ENCODE measurements around the gene MYOCD.

MYOCD gene

GRCh38 chr17:12709063-12709462, 43.4 kb downstream of the MYOCD start:
- DNase-seq (ENCODE audit: low read depth in 2 of 2) = no peak

- no peak for DNase-seq (ENCODE audit: low read depth in 2 of 2)
Measured at GRCh38 chr17:12712415-12712814, 46.7 kb downstream of the MYOCD start.

GRCh38 chr17:12712941-12713340, 47.3 kb downstream of the MYOCD start:
- DNase-seq (ENCODE audit: low read depth in 2 of 2) = no peak

- DNase-seq (ENCODE audit: low read depth in 2 of 2) = no peak
Measured at GRCh38 chr17:12719948-12720347, 54.3 kb downstream of the MYOCD start.

- DNase-seq (ENCODE audit: low read depth in 2 of 2) = no peak
Measured at GRCh38 chr17:12721581-12721980, 55.9 kb downstream of the MYOCD start.

- no peak for DNase-seq (ENCODE audit: low read depth in 2 of 2)
Measured at GRCh38 chr17:12722282-12722681, 56.6 kb downstream of the MYOCD start.

GRCh38 chr17:12726131-12726530, 60.4 kb downstream of the MYOCD start:
- no peak for DNase-seq (ENCODE audit: low read depth in 2 of 2)

- no peak for DNase-seq (ENCODE audit: low read depth in 2 of 2)
Measured at GRCh38 chr17:12727076-12727760, 61.5 kb downstream of the MYOCD start.

- DNase-seq (ENCODE audit: low read depth in 2 of 2) = no peak
Measured at GRCh38 chr17:12727881-12728280, 62.2 kb downstream of the MYOCD start.

- no peak for DNase-seq (ENCODE audit: low read depth in 2 of 2)
Measured at GRCh38 chr17:12729086-12729485, 63.4 kb downstream of the MYOCD start.

GRCh38 chr17:12730421-12730820, 64.7 kb downstream of the MYOCD start:
- no peak for DNase-seq (ENCODE audit: low read depth in 2 of 2)

- DNase-seq (ENCODE audit: low read depth in 2 of 2) = no peak
Measured at GRCh38 chr17:12730931-12731521, 65.3 kb downstream of the MYOCD start.

GRCh38 chr17:12731839-12732238, 66.1 kb downstream of the MYOCD start:
- no peak for DNase-seq (ENCODE audit: low read depth in 2 of 2)

GRCh38 chr17:12732366-12732765, 66.7 kb downstream of the MYOCD start:
- no peak for DNase-seq (ENCODE audit: low read depth in 2 of 2)

- no peak for DNase-seq (ENCODE audit: low read depth in 2 of 2)
Measured at GRCh38 chr17:12734926-12735325, 69.2 kb downstream of the MYOCD start.

GRCh38 chr17:12735517-12735916, 69.8 kb downstream of the MYOCD start:
- DNase-seq (ENCODE audit: low read depth in 2 of 2) = no peak

- DNase-seq (ENCODE audit: low read depth in 2 of 2) = no peak
Measured at GRCh38 chr17:12736526-12736925, 70.8 kb downstream of the MYOCD start.

- DNase-seq (ENCODE audit: low read depth in 2 of 2) = no peak
Measured at GRCh38 chr17:12737740-12738469, 72.2 kb downstream of the MYOCD start.

- DNase-seq (ENCODE audit: low read depth in 2 of 2) = no peak
Measured at GRCh38 chr17:12738624-12739023, 72.9 kb downstream of the MYOCD start.

- DNase-seq (ENCODE audit: low read depth in 2 of 2) = no peak
Measured at GRCh38 chr17:12739500-12739899, 73.8 kb downstream of the MYOCD start.

- DNase-seq (ENCODE audit: low read depth in 2 of 2) = no peak
Measured at GRCh38 chr17:12743046-12743445, 77.4 kb downstream of the MYOCD start.

- no peak for DNase-seq (ENCODE audit: low read depth in 2 of 2)
Measured at GRCh38 chr17:12744298-12744697, 78.6 kb downstream of the MYOCD start.

- no peak for DNase-seq (ENCODE audit: low read depth in 2 of 2)
Measured at GRCh38 chr17:12744786-12745185, 79.1 kb downstream of the MYOCD start.
